GM12878 (cell line): Measurements from ENCODE around the gene COL4A2. TPM values are rescaled to one million over a fixed set of nuclear protein-coding genes. Genes with fewer than 3 reads are reported as not detected.

Experiments used
- ATAC-seq: fragments of 200-7000 bp; cut with Tn5 transposase; 3 replicates; pipeline ENCODE4 v1.9.1; 2020; ENCODE audit warnings: mild to moderate bottlenecking, moderate library complexity
- BruUV-seq: library from RNA; stranded (reverse); fragments of 400-500 nt; replicated peaks from 2 replicates; lab custom pipeline; 2021; lab: Mats Ljungman, UMichigan
- CTCF ChIA-PET: fragments of 300-600 bp; sonication (Branson Sonifier 250); formaldehyde crosslinking; extraction: SDS; loops from one replicate; lab custom pipeline; 2021; ENCODE audit warnings: inconsistent platforms; lab: Yijun Ruan, JAX
- POLR2A ChIA-PET: fragments of 350-600 bp; formaldehyde crosslinking; extraction: SDS; loops from one replicate; lab custom pipeline; 2021; ENCODE audit warnings: inconsistent platforms; lab: Charles Lee
- RAD21 ChIA-PET: fragments of 300-600 bp; sonication (Branson Sonifier 250); formaldehyde crosslinking; loops from one replicate; lab custom pipeline; 2023; ENCODE audit warnings: antibody characterized with exemption; ENCODE audit not compliant: unreplicated experiment; lab: Charles Lee
- SMC1A ChIA-PET: fragments of 300-600 bp; sonication (Branson Sonifier 250); formaldehyde crosslinking; loops from one replicate; lab custom pipeline; 2023; ENCODE audit not compliant: unreplicated experiment, uncharacterized antibody; lab: Charles Lee
- DNase-seq: peaks from one replicate; pipeline ENCODE4 v3.0.0-alpha.2; 2011; ENCODE audit warnings: low read depth, low spot score
- FAIRE-seq: peaks from 3 replicates; lab custom pipeline; 2011; peaks lifted over from hg19 to GRCh38; lab: Jason Lieb, UNC
- H2AFZ ChIP-seq: 2 replicates; pipeline ENCODE4 v1.6.0; 2011; ENCODE audit warnings: low read depth, low read length, control low read depth; ENCODE audit not compliant: control insufficient read depth
- H3K27ac ChIP-seq: 2 replicates; pipeline ENCODE4 v1.5.1; 2011; ENCODE audit warnings: control low read depth; ENCODE audit not compliant: control insufficient read depth, insufficient read depth
- H3K27me3 ChIP-seq, 2 experiments: replicated peaks in 1 of 2; 2 replicates each; pipeline versions ENCODE4 v1.6.0 to v1.6.1; 2011; ENCODE audit warnings: low read length in 1 of 2; ENCODE audit not compliant: control insufficient read depth in 2 of 2, insufficient read depth in 2 of 2
- H3K36me3 ChIP-seq, 2 experiments: 2 replicates each; pipeline ENCODE4 v1.5.1; 2011; ENCODE audit warnings: low read length in 1 of 2; ENCODE audit not compliant: control insufficient read depth in 2 of 2, insufficient read depth in 2 of 2
- H3K4me1 ChIP-seq: 2 replicates; pipeline ENCODE4 v1.6.1; 2011; ENCODE audit warnings: mild to moderate bottlenecking, low read length, moderate library complexity, mixed read lengths; ENCODE audit not compliant: control insufficient read depth, insufficient read depth
- H3K4me2 ChIP-seq: 2 replicates; pipeline ENCODE4 v1.6.0; 2011; ENCODE audit warnings: control low read depth; ENCODE audit not compliant: control insufficient read depth, insufficient read depth
- H3K4me3 ChIP-seq: fragments of 200-600 bp; sonication (generic); 2 replicates; pipeline ENCODE4 v1.5.1; 2016
- H3K79me2 ChIP-seq: 2 replicates; pipeline ENCODE4 v1.6.0; 2011; ENCODE audit warnings: low read length; ENCODE audit not compliant: control insufficient read depth, insufficient read depth
- H3K9ac ChIP-seq: 2 replicates; pipeline ENCODE4 v1.8.0; 2011; ENCODE audit warnings: low read length, control low read depth, mixed read lengths; ENCODE audit not compliant: control insufficient read depth, insufficient read depth
- H3K9me3 ChIP-seq: replicated peaks from 3 replicates; pipeline ENCODE4 v1.5.1; 2011; ENCODE audit warnings: mild to moderate bottlenecking, low read length; ENCODE audit not compliant: control insufficient read depth, insufficient read depth
- H4K20me1 ChIP-seq: 2 replicates; pipeline ENCODE4 v1.6.0; 2011; ENCODE audit not compliant: control insufficient read depth, insufficient read depth
- E4F1 ChIP-seq: fragments of 450-650 bp; IDR thresholded peaks from 2 replicates; pipeline ENCODE4 v1.6.1; 2018; ENCODE audit warnings: borderline replicate concordance, mild to moderate bottlenecking; ENCODE audit not compliant: partially characterized antibody
- NFXL1 ChIP-seq: fragments of 450-650 bp; IDR thresholded peaks from 2 replicates; pipeline ENCODE4 v1.6.1; 2017; ENCODE audit warnings: antibody characterized with exemption, mild to moderate bottlenecking, borderline replicate concordance
- NFYB ChIP-seq: IDR thresholded peaks from 2 replicates; pipeline ENCODE4 v1.6.1; 2011; ENCODE audit warnings: low read depth, mild to moderate bottlenecking, low read length, improper control_type of control experiment, moderate library complexity; ENCODE audit not compliant: insufficient read depth
- RB1 ChIP-seq: fragments of 450-650 bp; formaldehyde crosslinking; IDR thresholded peaks from 2 replicates; pipeline ENCODE4 v1.6.1; 2017; ENCODE audit warnings: mild to moderate bottlenecking, borderline replicate concordance
- ZNF274 ChIP-seq: IDR thresholded peaks from one replicate; pipeline ENCODE4 v1.8.0; 2011; ENCODE audit not compliant: insufficient read length, insufficient read depth
- WGBS: methylation state at CpG from one replicate; pipeline ENCODE4 v1.1.6; 2016; ENCODE audit warnings: low lambda C conversion rate; ENCODE audit not compliant: insufficient replicate concordance, insufficient coverage; ENCODE audit errors: missing lambda C conversion rate; 5-methylcytosine and 5-hydroxymethylcytosine counted together
- in situ Hi-C: fragments of 300-500 bp; cut with MboI; formaldehyde crosslinking; loops from 9 replicates; pipeline ENCODE4 v1.14.3; 2018; ENCODE audit warnings: mixed read lengths
- intact Hi-C: fragments of 100-400 bp; cut with micrococcal nuclease; formaldehyde crosslinking; loops from one replicate; pipeline ENCODE4 v1.14.2; 2022; ENCODE audit not compliant: unreplicated experiment
- polyA plus RNA-seq, 11 experiments: library from polyadenylated mRNA; depleted of rRNA in 4 of 11; unstranded in 6 of 11; stranded (reverse) in 5 of 11; fragments of >200 nt; fragmentation: Nextera tagmentation in 4 of 11; fragmentation: Illumina TruSeq in 1 of 11; extraction: Ambion mirVana in 4 of 11; extraction: Trizol in 1 of 11; gene quantifications; 1 replicate in 1 of 11; 2 replicates in 10 of 11; pipeline versions ENCODE4 v1.2.1 to v1.2.3, GENCODE V29; 2011 to 2016; ENCODE audit warnings: inconsistent platforms in 2 of 11, missing spikeins in 2 of 11, low read depth in 1 of 11
- total RNA-seq, 4 experiments: library from RNA; depleted of rRNA in 3 of 4; stranded (reverse); fragments of >200 nt in 3 of 4; fragmentation: Illumina TruSeq in 1 of 4; extraction: Trizol in 1 of 4; gene quantifications; 2 replicates each; pipeline versions ENCODE4 v1.2.1 to v1.2.3, GENCODE V29; 2013 to 2021
- TF ChIP-seq, protein P1 (sequence below): IDR thresholded peaks from 2 replicates; pipeline ENCODE4 v1.6.1; 2012; ENCODE audit warnings: low read depth, low read length, improper control_type of control experiment

COL4A2 gene
- total and polyA plus RNA-seq, 10 of the 15 experiments (the other 5 are each of a cell fraction or from before 2014, with no cell fraction given), result 0.16 to 1.6 (median 0.62) TPM; not detected in 3

- H4K20me1 ChIP-seq, result no peaks in the 10 kb centered on the region
- SMC1A ChIA-PET, result no interaction called here
- 65% methylated on average over 16 of the region's 23 CpGs for WGBS
- TF ChIP-seq RB1 (no peak), ZNF274 (no peak), E4F1 (no peak), NFXL1 (no peak), NFYB (no peak)
- TF ChIP-seq, protein P1, sequence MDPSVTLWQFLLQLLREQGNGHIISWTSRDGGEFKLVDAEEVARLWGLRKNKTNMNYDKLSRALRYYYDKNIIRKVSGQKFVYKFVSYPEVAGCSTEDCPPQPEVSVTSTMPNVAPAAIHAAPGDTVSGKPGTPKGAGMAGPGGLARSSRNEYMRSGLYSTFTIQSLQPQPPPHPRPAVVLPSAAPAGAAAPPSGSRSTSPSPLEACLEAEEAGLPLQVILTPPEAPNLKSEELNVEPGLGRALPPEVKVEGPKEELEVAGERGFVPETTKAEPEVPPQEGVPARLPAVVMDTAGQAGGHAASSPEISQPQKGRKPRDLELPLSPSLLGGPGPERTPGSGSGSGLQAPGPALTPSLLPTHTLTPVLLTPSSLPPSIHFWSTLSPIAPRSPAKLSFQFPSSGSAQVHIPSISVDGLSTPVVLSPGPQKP, result no peak
- in situ Hi-C loops, result no loop called here
- H3K9me3 ChIP-seq, result no peaks in the 10 kb centered on the region
- no peak overlapping the region for H3K9ac ChIP-seq
- H3K4me2 ChIP-seq, result no peak overlapping the region
- RAD21 ChIA-PET, result no interaction called here
- H3K4me3 ChIP-seq, result no peak overlapping the region
- H2AFZ ChIP-seq, result no peak overlapping the region
- H3K27me3 ChIP-seq, result no peaks in the 10 kb centered on the region
- no peaks in the 10 kb centered on the region for H3K79me2 ChIP-seq
- no peak for FAIRE-seq
- no peak overlapping the region for H3K27ac ChIP-seq
- CTCF ChIA-PET, result interaction anchor here (1.4 kb wide), 1 partner anchor 74 kb away, joined by 4 read pairs; no protein-coding TSS in a partner anchor
- DNase-seq, result no peak
- ATAC-seq, result no peak
- intact Hi-C loops, result loop anchor here (5.0 kb wide), 1 partner anchor 57 kb away; no protein-coding TSS in a partner anchor
- peaks cover 14% of the 10 kb centered on the region for H3K4me1 ChIP-seq
- H3K36me3 ChIP-seq, result no peaks in the 10 kb centered on the region
- no TSS peak for BruUV-seq
- POLR2A ChIA-PET, result no interaction called here
Observed at GRCh38 chr13:110529522-110530311, 222.6 kb downstream of the COL4A2 start.
